ENCODE data around the gene ZNF592.

ZNF592 gene

GRCh38 chr15:84822653-84823281 is 74.4 kb downstream of the ZNF592 start:
- Histone ChIP-seq H3K9me3 (ENCODE audit: low read length) (no peaks in the 10 kb centered on the region), H3K4me3 (ENCODE audit: low read length) (no peak overlapping the region), H3K36me3 (ENCODE audit: insufficient read depth, low read length) (no peaks in the 10 kb centered on the region), H2AFZ (ENCODE audit: low read depth, low read length) (no peak overlapping the region), H3K4me1 (ENCODE audit: insufficient read depth, low read length) (peaks cover 33% of the 10 kb centered on the region), H3K27me3 (ENCODE audit: insufficient read depth, low read length) (no peaks in the 10 kb centered on the region)

- no peaks in the 10 kb centered on the region for H3K9me3 ChIP-seq (ENCODE audit: low read length)
- no peaks in the 10 kb centered on the region for H3K36me3 ChIP-seq (ENCODE audit: insufficient read depth, low read length)
- H3K27me3 ChIP-seq (ENCODE audit: insufficient read depth, low read length), result no peaks in the 10 kb centered on the region
- H3K4me3 ChIP-seq (ENCODE audit: low read length), result no peak overlapping the region
- no peak overlapping the region for H2AFZ ChIP-seq (ENCODE audit: low read depth, low read length)
- H3K4me1 ChIP-seq (ENCODE audit: insufficient read depth, low read length), result peaks cover 27% of the 10 kb centered on the region
These were observed 75.0 kb downstream of the ZNF592 start for GRCh38 chr15:84823282-84823878.

- Histone ChIP-seq H3K27me3 (ENCODE audit: insufficient read depth, low read length) (no peaks in the 10 kb centered on the region), H3K9me3 (ENCODE audit: low read length) (no peaks in the 10 kb centered on the region), H3K4me3 (ENCODE audit: low read length) (no peak overlapping the region), H3K4me1 (ENCODE audit: insufficient read depth, low read length) (peaks cover 16% of the 10 kb centered on the region), H2AFZ (ENCODE audit: low read depth, low read length) (no peak overlapping the region), H3K36me3 (ENCODE audit: insufficient read depth, low read length) (no peaks in the 10 kb centered on the region)
These were observed 76.0 kb downstream of the ZNF592 start for GRCh38 chr15:84824260-84825007.

GRCh38 chr15:84826369-84826823 is 78.0 kb downstream of the ZNF592 start:
- Histone ChIP-seq H3K4me1 (ENCODE audit: insufficient read depth, low read length) (peaks cover 13% of the 10 kb centered on the region), H3K4me3 (ENCODE audit: low read length) (no peak overlapping the region), H3K9me3 (ENCODE audit: low read length) (no peaks in the 10 kb centered on the region), H2AFZ (ENCODE audit: low read depth, low read length) (no peak overlapping the region), H3K27me3 (ENCODE audit: insufficient read depth, low read length) (no peaks in the 10 kb centered on the region), H3K36me3 (ENCODE audit: insufficient read depth, low read length) (no peaks in the 10 kb centered on the region)

- Histone ChIP-seq H3K27me3 (ENCODE audit: insufficient read depth, low read length) (no peaks in the 10 kb centered on the region), H3K4me1 (ENCODE audit: insufficient read depth, low read length) (peaks cover 10% of the 10 kb centered on the region), H3K4me3 (ENCODE audit: low read length) (no peak overlapping the region), H3K9me3 (ENCODE audit: low read length) (no peaks in the 10 kb centered on the region), H2AFZ (ENCODE audit: low read depth, low read length) (no peak overlapping the region), H3K36me3 (ENCODE audit: insufficient read depth, low read length) (no peaks in the 10 kb centered on the region)
These were observed 78.9 kb downstream of the ZNF592 start for GRCh38 chr15:84827246-84827645.

- no peaks in the 10 kb centered on the region for H3K27me3 ChIP-seq (ENCODE audit: insufficient read depth, low read length)
- no peaks in the 10 kb centered on the region for H3K36me3 ChIP-seq (ENCODE audit: insufficient read depth, low read length)
- H3K4me3 ChIP-seq (ENCODE audit: low read length), result no peak overlapping the region
- peaks cover 2% of the 10 kb centered on the region for H3K4me1 ChIP-seq (ENCODE audit: insufficient read depth, low read length)
- H3K9me3 ChIP-seq (ENCODE audit: low read length), result no peaks in the 10 kb centered on the region
- H2AFZ ChIP-seq (ENCODE audit: low read depth, low read length), result no peak overlapping the region
These were observed 79.9 kb downstream of the ZNF592 start for GRCh38 chr15:84828086-84828908.

- no peaks in the 10 kb centered on the region for H3K4me1 ChIP-seq (ENCODE audit: insufficient read depth, low read length)
- no peaks in the 10 kb centered on the region for H3K27me3 ChIP-seq (ENCODE audit: insufficient read depth, low read length)
- no peaks in the 10 kb centered on the region for H3K9me3 ChIP-seq (ENCODE audit: low read length)
- no peak overlapping the region for H3K4me3 ChIP-seq (ENCODE audit: low read length)
- no peaks in the 10 kb centered on the region for H3K36me3 ChIP-seq (ENCODE audit: insufficient read depth, low read length)
- no peak overlapping the region for H2AFZ ChIP-seq (ENCODE audit: low read depth, low read length)
These were observed 81.0 kb downstream of the ZNF592 start for GRCh38 chr15:84829428-84829827.

- no peaks in the 10 kb centered on the region for H3K27me3 ChIP-seq (ENCODE audit: insufficient read depth, low read length)
- no peak overlapping the region for H3K4me3 ChIP-seq (ENCODE audit: low read length)
- no peaks in the 10 kb centered on the region for H3K36me3 ChIP-seq (ENCODE audit: insufficient read depth, low read length)
- no peaks in the 10 kb centered on the region for H3K9me3 ChIP-seq (ENCODE audit: low read length)
- no peaks in the 10 kb centered on the region for H3K4me1 ChIP-seq (ENCODE audit: insufficient read depth, low read length)
- no peak overlapping the region for H2AFZ ChIP-seq (ENCODE audit: low read depth, low read length)
These were observed 81.6 kb downstream of the ZNF592 start for GRCh38 chr15:84830036-84830435.

- H3K4me1 ChIP-seq (ENCODE audit: insufficient read depth, low read length), result no peaks in the 10 kb centered on the region
- no peaks in the 10 kb centered on the region for H3K9me3 ChIP-seq (ENCODE audit: low read length)
- H3K27me3 ChIP-seq (ENCODE audit: insufficient read depth, low read length), result no peaks in the 10 kb centered on the region
- H3K36me3 ChIP-seq (ENCODE audit: insufficient read depth, low read length), result no peaks in the 10 kb centered on the region
- no peak overlapping the region for H3K4me3 ChIP-seq (ENCODE audit: low read length)
- no peak overlapping the region for H2AFZ ChIP-seq (ENCODE audit: low read depth, low read length)
These were observed 82.6 kb downstream of the ZNF592 start for GRCh38 chr15:84831028-84831427.

- H3K36me3 ChIP-seq (ENCODE audit: insufficient read depth, low read length), result no peaks in the 10 kb centered on the region
- H3K4me1 ChIP-seq (ENCODE audit: insufficient read depth, low read length), result no peaks in the 10 kb centered on the region
- H3K27me3 ChIP-seq (ENCODE audit: insufficient read depth, low read length), result no peaks in the 10 kb centered on the region
- H3K4me3 ChIP-seq (ENCODE audit: low read length), result no peak overlapping the region
- no peaks in the 10 kb centered on the region for H3K9me3 ChIP-seq (ENCODE audit: low read length)
- no peak overlapping the region for H2AFZ ChIP-seq (ENCODE audit: low read depth, low read length)
These were observed 83.2 kb downstream of the ZNF592 start for GRCh38 chr15:84831613-84832012.

- H3K4me3 ChIP-seq (ENCODE audit: low read length), result no peak overlapping the region
- no peaks in the 10 kb centered on the region for H3K4me1 ChIP-seq (ENCODE audit: insufficient read depth, low read length)
- H3K27me3 ChIP-seq (ENCODE audit: insufficient read depth, low read length), result no peaks in the 10 kb centered on the region
- no peak overlapping the region for H2AFZ ChIP-seq (ENCODE audit: low read depth, low read length)
- no peaks in the 10 kb centered on the region for H3K36me3 ChIP-seq (ENCODE audit: insufficient read depth, low read length)
- no peaks in the 10 kb centered on the region for H3K9me3 ChIP-seq (ENCODE audit: low read length)
These were observed 84.2 kb downstream of the ZNF592 start for GRCh38 chr15:84832448-84833040.

- Histone ChIP-seq H3K4me1 (ENCODE audit: insufficient read depth, low read length) (no peaks in the 10 kb centered on the region), H3K36me3 (ENCODE audit: insufficient read depth, low read length) (no peaks in the 10 kb centered on the region)
These were observed 85.2 kb downstream of the ZNF592 start for GRCh38 chr15:84833447-84834228.

More at GRCh38 chr15:84833447-84834228, 85.2 kb downstream of the ZNF592 start:
- Histone ChIP-seq H3K9me3 (ENCODE audit: low read length) (no peaks in the 10 kb centered on the region), H3K27me3 (ENCODE audit: insufficient read depth, low read length) (no peaks in the 10 kb centered on the region), H3K4me3 (ENCODE audit: low read length) (no peak overlapping the region), H2AFZ (ENCODE audit: low read depth, low read length) (no peak overlapping the region)
